ENCODE data around the gene UCKL1.

GRCh38 chr20:63942250-63942951 lies 13.8 kb downstream of the UCKL1 start:
- TF ChIP-seq CTCF (IDR thresholded peaks at IDR 0.05; ENCODE audit: insufficient read depth, low read length), result no peak
- no peak for TF ChIP-seq REST (IDR thresholded peaks at IDR 0.05; ENCODE audit: insufficient replicate concordance, low read depth)
- peak; percentile 3; the same call in 1 of the 2 replicates for TF ChIP-seq POLR2AphosphoS5 (IDR thresholded peaks at IDR 0.05; ENCODE audit: low read depth)
- no peak for TF ChIP-seq GABPA (IDR thresholded peaks at IDR 0.05; ENCODE audit: low read depth)
- no peak for TF ChIP-seq SPI1 (IDR thresholded peaks at IDR 0.05; ENCODE audit: borderline replicate concordance, low read depth)
